Loucy (cell line): ENCODE data around the gene FZR1.

ENCODE experiments used
- H2AFZ ChIP-seq: fragments of 200-600 bp; sonication (generic); 2 replicates; pipeline ENCODE4 v1.6.0; 2016; ENCODE audit warnings: antibody characterized with exemption, mild to moderate bottlenecking, low read length, moderate library complexity
- H3F3A ChIP-seq: fragments of 200-600 bp; 2 replicates; pipeline ENCODE4 v1.6.0; 2016; ENCODE audit warnings: antibody characterized with exemption, low read depth, mild to moderate bottlenecking
- H3K27me3 ChIP-seq: fragments of 200-600 bp; sonication (generic); 2 replicates; pipeline ENCODE4 v1.6.1; 2014; ENCODE audit warnings: low read length, mild to moderate bottlenecking; ENCODE audit not compliant: insufficient read depth, poor library complexity, severe bottlenecking
- H3K36me3 ChIP-seq: fragments of 200-600 bp; sonication (generic); 2 replicates; pipeline ENCODE4 v1.6.1; 2016; ENCODE audit warnings: low read length; ENCODE audit not compliant: insufficient read depth
- H3K4me1 ChIP-seq: fragments of 200-600 bp; sonication (generic); 2 replicates; pipeline ENCODE4 v1.5.1; 2014; ENCODE audit warnings: low read length, mild to moderate bottlenecking; ENCODE audit not compliant: insufficient read depth, poor library complexity, severe bottlenecking
- H3K4me2 ChIP-seq: fragments of 200-600 bp; sonication (generic); 2 replicates; pipeline ENCODE4 v1.6.0; 2014; ENCODE audit warnings: antibody characterized with exemption, low read length, low read depth, mild to moderate bottlenecking; ENCODE audit not compliant: poor library complexity, severe bottlenecking
- H3K4me3 ChIP-seq: fragments of 200-600 bp; sonication (generic); 2 replicates; pipeline ENCODE4 v1.5.1; 2014; ENCODE audit warnings: low read length, mild to moderate bottlenecking, mixed read lengths; ENCODE audit not compliant: poor library complexity, severe bottlenecking
- H3K79me2 ChIP-seq: fragments of 200-600 bp; sonication (generic); 2 replicates; pipeline ENCODE4 v1.6.1; 2014; ENCODE audit warnings: low read length; ENCODE audit not compliant: insufficient read depth
- H3K9ac ChIP-seq: fragments of 200-600 bp; sonication (generic); 2 replicates; pipeline ENCODE4 v1.6.0; 2014; ENCODE audit warnings: mild to moderate bottlenecking, low read depth, low read length, moderate library complexity; ENCODE audit not compliant: poor library complexity, severe bottlenecking
- H3K9me2 ChIP-seq: fragments of 200-600 bp; sonication (generic); replicated peaks from 2 replicates; pipeline ENCODE4 v1.6.1; 2016; ENCODE audit warnings: low read depth, low read length, mixed read lengths
- H3K9me3 ChIP-seq: fragments of 200-600 bp; sonication (generic); 2 replicates; pipeline ENCODE4 v1.6.1; 2014; ENCODE audit warnings: mild to moderate bottlenecking, antibody characterized with exemption, low read length, low read depth; ENCODE audit not compliant: insufficient read depth
- H4K20me1 ChIP-seq: fragments of 200-600 bp; sonication (generic); 2 replicates; pipeline ENCODE4 v1.6.0; 2014; ENCODE audit warnings: antibody characterized with exemption, low read length, mild to moderate bottlenecking; ENCODE audit not compliant: insufficient read depth, poor library complexity, severe bottlenecking
- EZH2phosphoT487 ChIP-seq: fragments of 200-600 bp; IDR thresholded peaks from 2 replicates; pipeline ENCODE4 v1.6.1; 2018; ENCODE audit warnings: antibody characterized with exemption, mild to moderate bottlenecking, moderate library complexity, borderline replicate concordance
- TF ChIP-seq, protein P1 (sequence below): fragments of 200-600 bp; sonication (generic); conservative IDR thresholded peaks from 2 replicates; pipeline ENCODE4 v1.5.1; 2014; ENCODE audit warnings: mild to moderate bottlenecking, antibody characterized with exemption, low read length

Gene FZR1

DNA sequence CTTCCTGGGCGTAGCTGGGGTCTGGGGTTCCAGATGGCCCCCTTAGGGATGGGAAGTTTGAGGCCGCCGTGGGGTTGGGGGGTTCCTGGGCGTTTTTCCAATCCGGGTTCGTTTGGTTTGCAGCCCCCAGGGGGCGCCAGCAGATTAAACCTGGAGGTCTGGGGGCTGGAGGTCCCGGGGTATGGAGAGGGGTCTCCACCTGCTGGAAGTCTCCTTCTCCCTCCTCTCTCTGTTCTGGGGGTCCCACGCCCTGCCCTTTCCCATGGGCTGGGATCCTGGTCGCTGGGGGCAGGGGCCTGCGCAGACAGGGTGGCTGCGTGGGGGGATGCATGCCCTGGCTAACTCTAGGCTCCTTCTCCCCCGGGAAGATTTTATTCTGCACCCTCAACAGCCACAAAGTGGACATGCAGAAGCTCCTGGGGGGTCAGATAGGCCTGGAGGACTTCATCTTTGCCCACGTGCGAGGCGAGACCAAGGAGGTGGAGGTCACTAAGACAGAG, 80.1 kb downstream of the FZR1 start:
- no peak overlapping the region for H3K4me2 ChIP-seq
- no peaks in the 10 kb centered on the region for H4K20me1 ChIP-seq
- no peaks in the 10 kb centered on the region for H3K79me2 ChIP-seq
- no peak overlapping the region for H3K9ac ChIP-seq
- peaks cover 3% of the 10 kb centered on the region; the same call in 1 of the 2 replicates for H3K9me3 ChIP-seq
- no peak overlapping the region for H3K4me3 ChIP-seq
- no peak overlapping the region for H2AFZ ChIP-seq
- no peaks in the 10 kb centered on the region for H3K36me3 ChIP-seq
- no peaks in the 10 kb centered on the region for H3K9me2 ChIP-seq
- no peaks in the 10 kb centered on the region for H3K4me1 ChIP-seq
- TF ChIP-seq EZH2phosphoT487, result no peak
- TF ChIP-seq, protein P1, sequence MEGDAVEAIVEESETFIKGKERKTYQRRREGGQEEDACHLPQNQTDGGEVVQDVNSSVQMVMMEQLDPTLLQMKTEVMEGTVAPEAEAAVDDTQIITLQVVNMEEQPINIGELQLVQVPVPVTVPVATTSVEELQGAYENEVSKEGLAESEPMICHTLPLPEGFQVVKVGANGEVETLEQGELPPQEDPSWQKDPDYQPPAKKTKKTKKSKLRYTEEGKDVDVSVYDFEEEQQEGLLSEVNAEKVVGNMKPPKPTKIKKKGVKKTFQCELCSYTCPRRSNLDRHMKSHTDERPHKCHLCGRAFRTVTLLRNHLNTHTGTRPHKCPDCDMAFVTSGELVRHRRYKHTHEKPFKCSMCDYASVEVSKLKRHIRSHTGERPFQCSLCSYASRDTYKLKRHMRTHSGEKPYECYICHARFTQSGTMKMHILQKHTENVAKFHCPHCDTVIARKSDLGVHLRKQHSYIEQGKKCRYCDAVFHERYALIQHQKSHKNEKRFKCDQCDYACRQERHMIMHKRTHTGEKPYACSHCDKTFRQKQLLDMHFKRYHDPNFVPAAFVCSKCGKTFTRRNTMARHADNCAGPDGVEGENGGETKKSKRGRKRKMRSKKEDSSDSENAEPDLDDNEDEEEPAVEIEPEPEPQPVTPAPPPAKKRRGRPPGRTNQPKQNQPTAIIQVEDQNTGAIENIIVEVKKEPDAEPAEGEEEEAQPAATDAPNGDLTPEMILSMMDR, result peak; percentile 73
- H3F3A ChIP-seq, result no peaks in the 10 kb centered on the region
- H3K27me3 ChIP-seq, result no peaks in the 10 kb centered on the region

DNA sequence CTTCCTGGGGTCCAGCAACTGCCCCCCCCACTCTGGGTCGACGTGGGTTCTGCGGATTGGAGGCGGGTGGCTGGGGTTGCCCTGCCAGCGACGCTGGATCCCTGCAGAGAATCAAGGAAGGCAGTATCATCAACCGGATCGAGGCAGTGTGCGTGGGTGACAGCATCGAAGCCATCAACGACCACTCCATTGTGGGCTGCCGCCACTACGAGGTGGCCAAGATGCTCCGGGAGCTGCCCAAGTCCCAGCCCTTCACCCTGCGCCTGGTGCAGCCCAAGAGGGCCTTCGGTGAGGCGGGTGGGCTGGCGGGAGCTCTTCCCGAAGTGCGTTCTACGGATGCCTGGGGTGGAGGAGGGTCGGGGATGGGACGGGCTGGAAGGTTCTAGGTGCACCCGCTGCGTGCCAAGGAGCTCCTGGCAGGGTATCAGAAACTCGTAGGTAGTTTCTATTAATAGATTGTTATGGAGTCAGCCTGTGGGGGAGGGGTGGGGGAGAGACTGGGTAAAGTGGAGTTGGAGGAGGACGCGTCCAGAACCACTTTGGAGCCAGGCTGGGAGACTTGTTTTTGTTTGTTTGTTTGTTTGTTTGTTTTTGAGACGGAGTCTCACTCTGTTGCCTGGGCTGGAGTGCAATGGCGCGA, 80.7 kb downstream of the FZR1 start:
- Histone ChIP-seq H3K9ac (no peak overlapping the region), H3K36me3 (no peaks in the 10 kb centered on the region), H3K79me2 (no peaks in the 10 kb centered on the region), H2AFZ (no peak overlapping the region), H3K4me1 (no peaks in the 10 kb centered on the region), H3K4me2 (no peak overlapping the region), H3K4me3 (no peak overlapping the region), H3K27me3 (no peaks in the 10 kb centered on the region), H4K20me1 (no peaks in the 10 kb centered on the region), H3F3A (no peaks in the 10 kb centered on the region), H3K9me3 (peaks cover 6% of the 10 kb centered on the region; the same call in 1 of the 2 replicates), H3K9me2 (no peaks in the 10 kb centered on the region)
- TF ChIP-seq, protein P1, result no peak
- TF ChIP-seq EZH2phosphoT487, result no peak
